GM18867 (cell line): ENCODE results near the gene DKK1.

ENCODE experiments used
- ATAC-seq: cut with Tn5 transposase; IDR thresholded peaks from one replicate; pipeline ENCODE4 v1.9.1; 2021; ENCODE audit warnings: mild to moderate bottlenecking, moderate library complexity; ENCODE audit not compliant: unreplicated experiment

Gene DKK1

GRCh38 chr10:52316500-52316899, 2.4 kb downstream of the DKK1 start:
- ATAC-seq, result no peak

GRCh38 chr10:52318136-52318701, 4.1 kb downstream of the DKK1 start:
- no peak for ATAC-seq

- no peak for ATAC-seq
Measured at GRCh38 chr10:52318822-52319464, 4.9 kb downstream of the DKK1 start.

GRCh38 chr10:52319926-52320325, 5.8 kb downstream of the DKK1 start:
- no peak for ATAC-seq

- ATAC-seq, result no peak
Measured at GRCh38 chr10:52322323-52322722, 8.2 kb downstream of the DKK1 start.

GRCh38 chr10:52322936-52323335, 8.9 kb downstream of the DKK1 start:
- no peak for ATAC-seq

- no peak for ATAC-seq
Measured at GRCh38 chr10:52326382-52326781, 12.3 kb downstream of the DKK1 start.

GRCh38 chr10:52331638-52332364, 17.7 kb downstream of the DKK1 start:
- no peak for ATAC-seq

- ATAC-seq, result no peak
Measured at GRCh38 chr10:52332815-52333214, 18.7 kb downstream of the DKK1 start.

- ATAC-seq, result no peak
Measured at GRCh38 chr10:52334595-52334994, 20.5 kb downstream of the DKK1 start.

GRCh38 chr10:52335665-52336064, 21.6 kb downstream of the DKK1 start:
- ATAC-seq, result no peak

- ATAC-seq, result no peak
Measured at GRCh38 chr10:52337225-52337624, 23.1 kb downstream of the DKK1 start.

GRCh38 chr10:52343439-52343838, 29.4 kb downstream of the DKK1 start:
- ATAC-seq, result no peak

GRCh38 chr10:52346394-52347326, 32.6 kb downstream of the DKK1 start:
- ATAC-seq, result no peak

- ATAC-seq, result no peak
Measured at GRCh38 chr10:52347327-52347667, 33.2 kb downstream of the DKK1 start.

- ATAC-seq, result no peak
Measured at GRCh38 chr10:52348037-52348564, 34.0 kb downstream of the DKK1 start.

- ATAC-seq, result no peak
Measured at GRCh38 chr10:52351914-52352330, 37.8 kb downstream of the DKK1 start.

- ATAC-seq, result no peak
Measured at GRCh38 chr10:52353205-52353604, 39.1 kb downstream of the DKK1 start.

GRCh38 chr10:52353960-52354394, 39.9 kb downstream of the DKK1 start:
- no peak for ATAC-seq

- ATAC-seq, result no peak
Measured at GRCh38 chr10:52357971-52358370, 43.9 kb downstream of the DKK1 start.

- ATAC-seq, result no peak
Measured at GRCh38 chr10:52359441-52359840, 45.4 kb downstream of the DKK1 start.
